SU-DHL-6 (cell line): ENCODE results near the gene SERINC2.

ENCODE experiments used
- H2AFZ ChIP-seq: fragments of 200-600 bp; sonication (generic); 2 replicates; pipeline ENCODE4 v1.6.1; 2014; ENCODE audit warnings: low read depth, mild to moderate bottlenecking, moderate library complexity, mixed read lengths, antibody characterized with exemption, low read length; ENCODE audit not compliant: severe bottlenecking
- H3F3A ChIP-seq: fragments of 200-600 bp; shearing (Covaris generic); 2 replicates; pipeline ENCODE4 v1.6.0; 2016; ENCODE audit warnings: antibody characterized with exemption, mild to moderate bottlenecking; ENCODE audit not compliant: insufficient read depth
- H3K27ac ChIP-seq: fragments of 200-600 bp; sonication (generic); 2 replicates; pipeline ENCODE4 v1.5.1; 2016; ENCODE audit warnings: low read depth, mild to moderate bottlenecking, low read length, moderate library complexity, mixed read lengths
- H3K27me3 ChIP-seq: fragments of 200-600 bp; sonication (generic), shearing (Covaris generic); 2 replicates; pipeline ENCODE4 v1.6.0; 2014; ENCODE audit warnings: mild to moderate bottlenecking, low read length
- H3K36me3 ChIP-seq: fragments of 200-600 bp; sonication (generic); 2 replicates; pipeline ENCODE4 v1.6.1; 2014; ENCODE audit warnings: mild to moderate bottlenecking, low read length, mixed read lengths
- H3K4me2 ChIP-seq: fragments of 300-600, 200-600 bp; shearing (Covaris generic), sonication (generic); 2 replicates; pipeline ENCODE4 v1.6.0; 2014; ENCODE audit warnings: low read length, low read depth, mild to moderate bottlenecking; ENCODE audit not compliant: poor library complexity, severe bottlenecking
- H3K4me3 ChIP-seq: fragments of 200-600 bp; sonication (generic); 2 replicates; pipeline ENCODE4 v1.5.1; 2014; ENCODE audit warnings: antibody characterized with exemption, low read length, mild to moderate bottlenecking, mixed read lengths; ENCODE audit not compliant: insufficient read depth, poor library complexity, severe bottlenecking
- H3K79me2 ChIP-seq: fragments of 200-600 bp; sonication (generic); 2 replicates; pipeline ENCODE4 v1.6.1; 2014; ENCODE audit warnings: mild to moderate bottlenecking, low read length, moderate library complexity; ENCODE audit not compliant: insufficient read depth
- H3K9ac ChIP-seq: fragments of 200-600 bp; sonication (generic); 2 replicates; pipeline ENCODE4 v1.7.0; 2014; ENCODE audit warnings: mild to moderate bottlenecking, low read length
- H3K9me2 ChIP-seq: fragments of 200-600 bp; sonication (generic); replicated peaks from 2 replicates; pipeline ENCODE4 v1.6.1; 2014; ENCODE audit warnings: low read length; ENCODE audit not compliant: insufficient read depth
- H3K9me3 ChIP-seq: fragments of 200-600 bp; sonication (generic); 2 replicates; pipeline ENCODE4 v1.6.1; 2014; ENCODE audit warnings: low read length, mixed read lengths; ENCODE audit not compliant: insufficient read depth
- H4K20me1 ChIP-seq: fragments of 200-600 bp; sonication (generic); 2 replicates; pipeline ENCODE4 v1.6.1; 2014; ENCODE audit warnings: low read depth, mild to moderate bottlenecking, antibody characterized with exemption, low read length, moderate library complexity, mixed read lengths
- CTCF ChIP-seq: fragments of 200-600 bp; sonication (generic); IDR thresholded peaks from one replicate; pipeline ENCODE4 v1.5.1; 2017; ENCODE audit warnings: antibody characterized with exemption, mild to moderate bottlenecking, low read length, moderate library complexity; ENCODE audit not compliant: insufficient read depth, poor library complexity, severe bottlenecking
- EZH2phosphoT487 ChIP-seq: fragments of 200-600 bp; sonication (generic), shearing (Covaris generic); conservative IDR thresholded peaks from 2 replicates; pipeline ENCODE4 v1.6.1; 2018; ENCODE audit warnings: mild to moderate bottlenecking, antibody characterized with exemption, low read length, moderate library complexity, mixed read lengths

SERINC2 gene

GRCh38 chr1:31394584-31395193 lies 18.3 kb upstream of the SERINC2 start:
- no peaks in the 10 kb centered on the region; the same call in 1 of the 2 replicates for H3F3A ChIP-seq
- H3K36me3 ChIP-seq = no peaks in the 10 kb centered on the region
- peak overlapping the region; percentile 51 for H3K4me3 ChIP-seq
- H2AFZ ChIP-seq = peak overlapping the region; percentile 98
- peak overlapping the region; percentile 60 for H3K9ac ChIP-seq
- no peak overlapping the region for H3K27ac ChIP-seq
- peak overlapping the region; percentile 74 for H3K4me2 ChIP-seq
- H3K79me2 ChIP-seq = no peaks in the 10 kb centered on the region
- H3K27me3 ChIP-seq = no peaks in the 10 kb centered on the region
- no peaks in the 10 kb centered on the region for H3K9me3 ChIP-seq
- TF ChIP-seq CTCF (peak; percentile 92), EZH2phosphoT487 (no peak)
- H4K20me1 ChIP-seq = no peaks in the 10 kb centered on the region
- H3K9me2 ChIP-seq = no peaks in the 10 kb centered on the region

- Histone ChIP-seq H3K4me2 (no peak overlapping the region), H3K36me3 (no peaks in the 10 kb centered on the region), H3K27ac (no peak overlapping the region), H3K27me3 (no peaks in the 10 kb centered on the region), H2AFZ (no peak overlapping the region), H3K9ac (no peak overlapping the region), H3K9me2 (no peaks in the 10 kb centered on the region), H3F3A (no peaks in the 10 kb centered on the region; the same call in none of the 2 replicates), H3K4me3 (no peak overlapping the region), H3K79me2 (no peaks in the 10 kb centered on the region), H3K9me3 (no peaks in the 10 kb centered on the region), H4K20me1 (no peaks in the 10 kb centered on the region)
- TF ChIP-seq EZH2phosphoT487 (no peak), CTCF (peak; percentile 40)
These were observed 16.2 kb upstream of the SERINC2 start for GRCh38 chr1:31396633-31397351.

DNA sequence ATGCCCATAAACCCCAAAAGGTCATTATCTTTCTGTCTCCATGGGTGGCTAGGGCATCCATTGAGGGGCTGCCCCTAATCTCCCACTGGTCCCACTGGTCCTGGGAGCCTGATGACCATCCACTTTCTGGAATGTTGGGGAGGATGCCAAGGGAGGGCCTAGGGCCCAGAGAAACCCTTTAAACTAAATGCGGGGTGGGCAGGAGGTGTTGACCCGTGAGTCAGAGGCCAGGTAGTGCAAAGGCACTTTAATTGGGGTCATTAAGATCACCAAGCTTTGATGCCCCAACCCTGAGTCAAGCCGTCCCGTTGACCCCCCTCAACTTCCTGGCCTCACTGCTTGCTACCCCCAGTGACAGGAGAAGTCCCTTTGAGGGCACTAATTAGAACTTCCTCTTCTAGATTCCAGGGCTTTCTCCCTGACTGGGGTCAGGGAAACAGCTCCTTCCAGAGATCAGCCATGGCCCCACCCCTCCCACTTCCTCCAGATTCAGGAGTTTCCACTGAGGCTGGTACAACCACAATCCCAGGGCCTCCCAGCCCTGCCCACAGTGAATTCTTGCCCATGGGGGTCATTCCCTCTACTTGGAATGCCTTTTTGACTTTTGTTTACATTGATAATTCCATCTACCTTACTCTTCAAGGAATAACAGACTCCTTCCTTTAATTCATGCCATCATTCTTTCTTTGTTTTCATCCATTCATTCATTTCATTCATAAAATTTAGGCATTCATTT lies 15.5 kb upstream of the SERINC2 start:
- TF ChIP-seq EZH2phosphoT487 (no peak), CTCF (no peak)
- Histone ChIP-seq H3K4me2 (no peak overlapping the region), H4K20me1 (no peaks in the 10 kb centered on the region), H3K9me2 (no peaks in the 10 kb centered on the region), H2AFZ (no peak overlapping the region), H3K9me3 (no peaks in the 10 kb centered on the region), H3K79me2 (no peaks in the 10 kb centered on the region), H3F3A (no peaks in the 10 kb centered on the region; the same call in none of the 2 replicates), H3K27ac (no peak overlapping the region), H3K9ac (no peak overlapping the region), H3K36me3 (no peaks in the 10 kb centered on the region), H3K4me3 (no peak overlapping the region), H3K27me3 (no peaks in the 10 kb centered on the region)
